ENCODE measurements around the gene GDF15. TPM values are rescaled to one million over a fixed set of nuclear protein-coding genes. Genes with fewer than 3 reads are reported as not detected.
A peak's percentile ranks its signal among the peaks of the same experiment; 100 is the strongest.
"Not testable (repeated sequence)": the region's sequence is repeated elsewhere in the genome, so short reads cannot be mapped to it uniquely, and the experiment has no call there.

GDF15 gene
- total and polyA plus RNA-seq, 7 experiments from 2014 or later = 0.32 to 0.73 (median 0.58) TPM; not detected in 3

DNA sequence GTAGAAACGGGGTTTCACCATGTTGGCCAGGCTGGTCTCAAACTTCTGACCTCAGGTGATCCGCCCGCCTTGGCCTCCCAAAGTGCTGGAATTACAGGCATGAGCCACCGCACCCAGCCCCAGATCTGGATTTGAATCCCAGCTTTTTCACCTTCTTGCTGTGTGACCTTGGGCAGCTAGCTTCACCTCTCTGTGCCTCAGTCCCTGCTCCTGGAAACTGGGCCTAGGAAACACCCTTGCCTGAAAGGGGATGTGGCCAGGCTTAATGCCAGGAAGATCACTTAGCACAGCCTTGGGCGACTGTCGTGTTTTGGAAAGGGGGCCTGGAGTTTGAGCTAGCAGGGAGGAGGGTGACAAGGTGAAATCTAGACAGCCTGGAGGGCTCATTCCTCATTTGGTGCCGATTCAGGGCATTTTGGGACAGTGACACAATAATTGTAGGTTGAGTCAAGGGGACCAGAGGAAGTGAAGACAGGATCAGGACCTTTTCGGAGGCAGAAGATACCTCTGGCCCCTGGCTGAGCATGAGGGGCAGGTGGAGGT, 43.8 kb upstream of the GDF15 start:
- H3K4me1 ChIP-seq (ENCODE audit: control insufficient read depth in 2 of 2, insufficient read depth in 2 of 2, low read length in 2 of 2) = peaks cover 11 to 13% of the 10 kb centered on the region in 2 donors
- no peaks in the 10 kb centered on the region for H3K9me3 ChIP-seq (ENCODE audit: control insufficient read depth in 2 of 3, low read length in 3 of 3)
- ChIA-PET POLR2A (interaction anchor here (0.7 to 4.4 kb wide), 7 partner anchors 13 to 63 kb away, joined by 3 to 59 read pairs (median 3); partner anchors contain the start of gene JUND), CTCF (interaction anchor here (1.2 kb wide), 1 partner anchor 69 kb away, joined by 3 read pairs; no protein-coding TSS in a partner anchor)
- H3K36me3 ChIP-seq (ENCODE audit: control insufficient read depth in 2 of 3, insufficient read depth in 3 of 3, low read length in 3 of 3) = peaks cover 0 to 10% (median 0%) of the 10 kb centered on the region in 3 experiments
- no peaks in the 10 kb centered on the region for H3K27me3 ChIP-seq (ENCODE audit: control insufficient read depth in 2 of 2, insufficient read depth in 2 of 2, low read length in 2 of 2)
- intact Hi-C loops (cut with micrococcal nuclease) = loop anchor here in 1 of 2 donors (5.0 kb wide), 1 partner anchor 70 kb away; no protein-coding TSS in a partner anchor
- Mint-ChIP-seq H3K9me3 (no peaks in the 10 kb centered on the region), H3K4me3 (peak overlapping the region in 9 of 10 donors; percentile 10 to 94 (median 77)), H3K27ac (peak overlapping the region in 6 of 9 donors; percentile 20 to 92 (median 38)), H3K36me3 (peaks cover 5 to 20% (median 8%) of the 10 kb centered on the region in 5 donors), H3K27me3 (no peaks in the 10 kb centered on the region), H3K4me1 (peaks cover 18 to 31% (median 23%) of the 10 kb centered on the region in 7 donors)
- H3K4me3 ChIP-seq (ENCODE audit: low read length) = no peak overlapping the region
- no peak for ATAC-seq
- DNase-seq = no peak
- H3K27ac ChIP-seq (ENCODE audit: low read depth, low read length) = no peak overlapping the region

GRCh38 chr19:18344582-18344950, 41.4 kb upstream of the GDF15 start:
- Histone ChIP-seq H3K36me3 (ENCODE audit: control insufficient read depth in 2 of 3, insufficient read depth in 3 of 3, low read length in 3 of 3) (peaks cover 0 to 16% (median 0%) of the 10 kb centered on the region in 3 experiments), H3K27ac (ENCODE audit: low read depth, low read length) (no peak overlapping the region), H3K27me3 (ENCODE audit: control insufficient read depth in 2 of 2, insufficient read depth in 2 of 2, low read length in 2 of 2) (no peaks in the 10 kb centered on the region), H3K9me3 (ENCODE audit: control insufficient read depth in 2 of 3, low read length in 3 of 3) (no peaks in the 10 kb centered on the region), H3K4me3 (ENCODE audit: low read length) (no peak overlapping the region), H3K4me1 (ENCODE audit: control insufficient read depth in 2 of 2, insufficient read depth in 2 of 2, low read length in 2 of 2) (peaks cover 11% of the 10 kb centered on the region in 2 donors)
- ChIA-PET CTCF (interaction anchor here (0.7 to 0.8 kb wide), 2 partner anchors 22 to 44 kb away, joined by 3 read pairs; partner anchors contain the start of gene LSM4), POLR2A (no interaction called here)
- no peaks in the 10 kb centered on the region for H3K27me3 Mint-ChIP-seq
- no peaks in the 10 kb centered on the region for H3K9me3 Mint-ChIP-seq
- no peak overlapping the region for H3K4me3 Mint-ChIP-seq
- no peak overlapping the region for H3K27ac Mint-ChIP-seq
- DNase-seq (no peak), ATAC-seq (no peak)
- peaks cover 5 to 35% (median 10%) of the 10 kb centered on the region in 5 donors for H3K36me3 Mint-ChIP-seq
- intact Hi-C loops (cut with micrococcal nuclease) = loop anchor here in 1 of 2 donors (5.0 kb wide), 1 partner anchor 68 kb away; no protein-coding TSS in a partner anchor
- H3K4me1 Mint-ChIP-seq = peaks cover 17 to 32% (median 28%) of the 10 kb centered on the region in 7 donors

- DNase-seq (no peak), ATAC-seq (no peak)
- no peak overlapping the region for H3K27ac ChIP-seq (ENCODE audit: low read depth, low read length)
- POLR2A ChIA-PET = no interaction called here
- H3K9me3 ChIP-seq (ENCODE audit: control insufficient read depth in 2 of 3, low read length in 3 of 3) = no peaks in the 10 kb centered on the region
- peaks cover 0 to 17% (median 0%) of the 10 kb centered on the region in 3 experiments for H3K36me3 ChIP-seq (ENCODE audit: control insufficient read depth in 2 of 3, insufficient read depth in 3 of 3, low read length in 3 of 3)
- no peak overlapping the region for H3K4me3 ChIP-seq (ENCODE audit: low read length)
- Mint-ChIP-seq H3K36me3 (peaks cover 5 to 42% (median 11%) of the 10 kb centered on the region in 5 donors), H3K4me1 (peaks cover 13 to 29% (median 25%) of the 10 kb centered on the region in 7 donors), H3K27ac (peak overlapping the region in 2 of 9 donors; percentile 23 to 32), H3K4me3 (no peak overlapping the region), H3K27me3 (no peaks in the 10 kb centered on the region), H3K9me3 (no peaks in the 10 kb centered on the region)
- CTCF ChIA-PET = interaction anchor here (0.7 kb wide), 1 partner anchor 23 kb away, joined by 3 read pairs; the partner anchor contains the start of gene LSM4
- H3K27me3 ChIP-seq (ENCODE audit: control insufficient read depth in 2 of 2, insufficient read depth in 2 of 2, low read length in 2 of 2) = no peaks in the 10 kb centered on the region
- peaks cover 5% of the 10 kb centered on the region in 2 donors for H3K4me1 ChIP-seq (ENCODE audit: control insufficient read depth in 2 of 2, insufficient read depth in 2 of 2, low read length in 2 of 2)
- intact Hi-C loops (cut with micrococcal nuclease) = no loop called here
Observed at GRCh38 chr19:18345296-18345695, 40.7 kb upstream of the GDF15 start.

DNA sequence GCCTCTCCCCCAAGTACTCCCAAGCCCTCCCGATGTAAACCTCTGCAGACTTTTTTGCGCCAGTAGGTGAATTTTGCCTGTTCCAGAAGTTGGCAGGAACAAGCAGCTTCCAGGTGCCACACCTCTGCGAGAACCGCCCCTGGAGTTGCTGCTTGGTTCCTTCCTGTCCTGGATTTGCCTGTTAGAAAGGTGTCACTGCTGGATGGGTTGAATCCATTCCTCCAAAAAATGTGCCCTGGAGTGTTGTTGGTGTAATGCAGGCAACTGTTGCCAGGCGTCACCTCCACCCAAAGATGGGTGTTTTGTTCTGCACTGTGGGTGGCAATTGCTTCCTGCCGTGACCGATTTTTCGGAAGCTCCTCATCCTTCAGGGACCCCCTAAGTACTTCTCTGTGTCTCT, 39.9 kb upstream of the GDF15 start:
- Histone ChIP-seq H3K27ac (ENCODE audit: low read depth, low read length) (no peak overlapping the region), H3K4me3 (ENCODE audit: low read length) (no peak overlapping the region), H3K4me1 (ENCODE audit: control insufficient read depth in 2 of 2, insufficient read depth in 2 of 2, low read length in 2 of 2) (peaks cover 5% of the 10 kb centered on the region in 2 donors), H3K27me3 (ENCODE audit: control insufficient read depth in 2 of 2, insufficient read depth in 2 of 2, low read length in 2 of 2) (no peaks in the 10 kb centered on the region), H3K9me3 (ENCODE audit: control insufficient read depth in 2 of 3, low read length in 3 of 3) (no peaks in the 10 kb centered on the region), H3K36me3 (ENCODE audit: control insufficient read depth in 2 of 3, insufficient read depth in 3 of 3, low read length in 3 of 3) (peaks cover 0 to 20% (median 0%) of the 10 kb centered on the region in 3 experiments)
- DNase-seq = no peak
- H3K4me3 Mint-ChIP-seq = peak overlapping the region in 1 of 10 donors; percentile 38
- H3K27me3 Mint-ChIP-seq = no peaks in the 10 kb centered on the region
- ChIA-PET POLR2A (interaction anchor here (0.7 kb wide), 1 partner anchor 226 kb away, joined by 3 read pairs; no protein-coding TSS in a partner anchor), CTCF (interaction anchor here (1.3 kb wide), 1 partner anchor 72 kb away, joined by 3 read pairs; the partner anchor contains the start of gene IQCN)
- H3K27ac Mint-ChIP-seq = peak overlapping the region in 4 of 9 donors; percentile 23 to 83 (median 56)
- intact Hi-C loops (cut with micrococcal nuclease) = no loop called here
- H3K9me3 Mint-ChIP-seq = no peaks in the 10 kb centered on the region
- peaks cover 5 to 47% (median 14%) of the 10 kb centered on the region in 5 donors for H3K36me3 Mint-ChIP-seq
- peaks cover 13 to 28% (median 25%) of the 10 kb centered on the region in 7 donors for H3K4me1 Mint-ChIP-seq
- ATAC-seq = no peak

GRCh38 chr19:18348171-18348570, 37.8 kb upstream of the GDF15 start:
- H3K27ac Mint-ChIP-seq = peak overlapping the region in 1 of 9 donors; percentile 46
- H3K4me3 ChIP-seq (ENCODE audit: low read length) = no peak overlapping the region
- H3K27me3 ChIP-seq (ENCODE audit: control insufficient read depth in 2 of 2, insufficient read depth in 2 of 2, low read length in 2 of 2) = no peaks in the 10 kb centered on the region
- H3K36me3 Mint-ChIP-seq = peaks cover 5 to 47% (median 14%) of the 10 kb centered on the region in 5 donors
- DNase-seq (no peak), ATAC-seq (no peak)
- no peak overlapping the region for H3K27ac ChIP-seq (ENCODE audit: low read depth, low read length)
- intact Hi-C loops (cut with micrococcal nuclease) = no loop called here
- H3K9me3 Mint-ChIP-seq = no peaks in the 10 kb centered on the region
- H3K4me1 Mint-ChIP-seq = peaks cover 0 to 17% (median 14%) of the 10 kb centered on the region in 7 donors
- H3K4me1 ChIP-seq (ENCODE audit: control insufficient read depth in 2 of 2, insufficient read depth in 2 of 2, low read length in 2 of 2) = no peaks in the 10 kb centered on the region
- no peaks in the 10 kb centered on the region for H3K9me3 ChIP-seq (ENCODE audit: control insufficient read depth in 2 of 3, low read length in 3 of 3)
- no peak overlapping the region for H3K4me3 Mint-ChIP-seq
- H3K27me3 Mint-ChIP-seq = no peaks in the 10 kb centered on the region
- ChIA-PET CTCF (interaction anchor here (0.6 to 0.7 kb wide), 2 partner anchors 69 to 638 kb away, joined by 3 read pairs; no protein-coding TSS in a partner anchor), POLR2A (interaction anchor here (0.6 kb wide), 1 partner anchor 463 kb away, joined by 3 read pairs; no protein-coding TSS in a partner anchor)
- H3K36me3 ChIP-seq (ENCODE audit: control insufficient read depth in 2 of 3, insufficient read depth in 3 of 3, low read length in 3 of 3) = peaks cover 0 to 20% (median 0%) of the 10 kb centered on the region in 3 experiments

DNA sequence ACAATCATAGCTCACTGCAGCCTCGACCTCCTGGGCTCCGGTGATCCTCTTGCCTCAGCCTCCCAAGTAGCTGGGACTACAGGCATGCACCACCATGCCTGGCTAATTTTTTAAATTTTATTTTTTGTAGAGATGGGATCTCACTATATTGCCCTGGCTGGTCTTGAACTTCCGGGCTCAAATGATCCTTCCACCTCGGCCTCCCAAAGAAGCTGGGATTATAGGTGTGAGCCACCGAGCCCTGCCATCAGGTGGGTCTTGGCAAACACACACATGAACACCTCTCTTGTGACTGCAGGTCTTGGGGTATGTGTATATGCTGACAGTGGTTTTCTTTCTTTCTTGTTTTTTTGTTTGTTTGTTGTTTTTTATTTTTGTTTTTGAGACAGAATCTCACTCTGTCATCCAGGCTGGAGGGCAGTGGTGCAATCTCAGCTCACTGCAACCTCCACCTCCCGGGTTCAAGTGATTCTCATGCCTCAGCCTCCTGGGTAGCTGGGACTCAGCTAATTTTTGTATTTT, 37.1 kb upstream of the GDF15 start:
- ATAC-seq; DNase-seq; H3K27me3 Mint-ChIP-seq; H3K9me3 Mint-ChIP-seq; H3K4me3 ChIP-seq (ENCODE audit: low read length); H3K4me1 ChIP-seq (ENCODE audit: control insufficient read depth in 2 of 2, insufficient read depth in 2 of 2, low read length in 2 of 2); H3K27me3 ChIP-seq (ENCODE audit: control insufficient read depth in 2 of 2, insufficient read depth in 2 of 2, low read length in 2 of 2); H3K9me3 ChIP-seq (ENCODE audit: control insufficient read depth in 2 of 3, low read length in 3 of 3); POLR2A ChIA-PET; H3K27ac ChIP-seq (ENCODE audit: low read depth, low read length); H3K4me3 Mint-ChIP-seq; CTCF ChIA-PET: not testable (repeated sequence)
- H3K36me3 Mint-ChIP-seq = peaks cover 5 to 46% (median 15%) of the 10 kb centered on the region in 5 donors
- peaks cover 0 to 17% (median 13%) of the 10 kb centered on the region in 7 donors for H3K4me1 Mint-ChIP-seq
- peaks cover 0 to 19% (median 0%) of the 10 kb centered on the region in 3 experiments for H3K36me3 ChIP-seq (ENCODE audit: control insufficient read depth in 2 of 3, insufficient read depth in 3 of 3, low read length in 3 of 3)
- H3K27ac Mint-ChIP-seq = peak overlapping the region in 2 of 9 donors; percentile 43 to 62
- intact Hi-C loops (cut with micrococcal nuclease) = loop anchor here in 1 of 2 donors (1.0 kb wide), 1 partner anchor 61 kb away; no protein-coding TSS in a partner anchor

Data from naive thymus-derived CD4-positive, alpha-beta T cell (primary cell).